SIG-M5 (cell line): ENCODE results near the gene ZNF619.

ENCODE experiments used
- DNase-seq: peaks from one replicate; lab custom pipeline; 2025; lab: John Stamatoyannopoulos, UW

The ZNF619 gene

GRCh38 chr3:40534283-40534682, 57.4 kb downstream of the ZNF619 start:
- DNase-seq = no peak
